Ishikawa (cell line): ENCODE data around the gene KDM1A.

Experiments
- CEBPB ChIP-seq: IDR thresholded peaks from 2 replicates; pipeline ENCODE4 v1.6.1; 2012
- CREB1 ChIP-seq: IDR thresholded peaks from 2 replicates; pipeline ENCODE4 v1.6.1; 2012; ENCODE audit warnings: low read depth
- EGR1 ChIP-seq: IDR thresholded peaks from 2 replicates; pipeline ENCODE4 v1.6.1; 2012
- EP300 ChIP-seq: IDR thresholded peaks from 2 replicates; pipeline ENCODE4 v1.6.1; 2012; ENCODE audit warnings: borderline replicate concordance
- FOXM1 ChIP-seq: IDR thresholded peaks from 2 replicates; pipeline ENCODE4 v1.6.1; 2012; ENCODE audit warnings: low read depth, borderline replicate concordance
- MAX ChIP-seq: IDR thresholded peaks from 2 replicates; pipeline ENCODE4 v1.6.1; 2012
- NFIC ChIP-seq: IDR thresholded peaks from 2 replicates; pipeline ENCODE4 v1.6.1; 2012
- RAD21 ChIP-seq: IDR thresholded peaks from 2 replicates; pipeline ENCODE4 v1.6.1; 2012; ENCODE audit warnings: low read depth
- REST ChIP-seq: IDR thresholded peaks from 2 replicates; pipeline ENCODE4 v1.6.1; 2012; ENCODE audit warnings: low read depth, mild to moderate bottlenecking
- TAF1 ChIP-seq: IDR thresholded peaks from 2 replicates; pipeline ENCODE4 v1.6.1; 2012; ENCODE audit warnings: low read depth, mild to moderate bottlenecking
- TCF12 ChIP-seq: IDR thresholded peaks from 2 replicates; pipeline ENCODE4 v1.6.1; 2012; ENCODE audit warnings: low read depth
- TEAD4 ChIP-seq: IDR thresholded peaks from 2 replicates; pipeline ENCODE4 v1.6.1; 2012
- USF1 ChIP-seq: IDR thresholded peaks from 2 replicates; pipeline ENCODE4 v1.6.1; 2012
- YY1 ChIP-seq: IDR thresholded peaks from 2 replicates; pipeline ENCODE4 v1.6.1; 2012; ENCODE audit warnings: low read depth
- ZBTB7A ChIP-seq: IDR thresholded peaks from 2 replicates; pipeline ENCODE4 v1.6.1; 2012; ENCODE audit warnings: low read depth

KDM1A gene

GRCh38 chr1:23050201-23050600 is 30.9 kb downstream of the KDM1A start:
- TF ChIP-seq MAX, result no peak
- no peak for TF ChIP-seq EP300
- TF ChIP-seq RAD21, result no peak
- TF ChIP-seq EGR1, result no peak
- TF ChIP-seq TCF12, result no peak
- no peak for TF ChIP-seq NFIC
- TF ChIP-seq CEBPB, result no peak
- TF ChIP-seq REST, result no peak
- no peak for TF ChIP-seq ZBTB7A

- TF ChIP-seq REST (no peak), TEAD4 (no peak), CEBPB (no peak), MAX (no peak), USF1 (no peak), CREB1 (no peak), TAF1 (no peak), FOXM1 (no peak), YY1 (no peak), TCF12 (no peak), ZBTB7A (no peak), NFIC (no peak), RAD21 (no peak), EGR1 (no peak), EP300 (no peak)
Observed at GRCh38 chr1:23051290-23051909, 32.1 kb downstream of the KDM1A start.

GRCh38 chr1:23057301-23057700 is 38.0 kb downstream of the KDM1A start:
- TF ChIP-seq TCF12, result no peak
- no peak for TF ChIP-seq TEAD4
- no peak for TF ChIP-seq CREB1
- no peak for TF ChIP-seq TAF1
- no peak for TF ChIP-seq NFIC
- TF ChIP-seq RAD21, result no peak

- TF ChIP-seq ZBTB7A (no peak), RAD21 (no peak), USF1 (no peak), TAF1 (no peak), TCF12 (no peak), YY1 (no peak), FOXM1 (no peak), EGR1 (no peak), REST (no peak), TEAD4 (no peak), CREB1 (no peak), MAX (no peak), CEBPB (no peak), NFIC (no peak), EP300 (no peak)
Observed at GRCh38 chr1:23062271-23062670, 43.0 kb downstream of the KDM1A start.
